Activated T-cell treated with anti-CD3 and anti-CD28 coated beads, Interleukin-2, amount 50 U/mL, for 48 hours (primary cell): ENCODE measurements around the gene LCP2.
A peak's percentile ranks its signal among the peaks of the same experiment; 100 is the strongest.
"Not testable (repeated sequence)": the region's sequence is repeated elsewhere in the genome, so short reads cannot be mapped to it uniquely, and the experiment has no call there.

ENCODE experiments used
- DNase-seq, 2 experiments: peaks; one replicate each; pipeline ENCODE4 v3.0.0-alpha.2; 2020

Gene LCP2

GRCh38 chr5:170247363-170247762 lies 50.2 kb downstream of the LCP2 start:
- DNase-seq = no peak

- DNase-seq = no peak
Measured at GRCh38 chr5:170246126-170246870, 51.3 kb downstream of the LCP2 start.

GRCh38 chr5:170245436-170245835 lies 52.1 kb downstream of the LCP2 start:
- DNase-seq = not testable (repeated sequence)

- no peak for DNase-seq
Measured at GRCh38 chr5:170238456-170239196, 59.0 kb downstream of the LCP2 start.

GRCh38 chr5:170235876-170236864 lies 61.4 kb downstream of the LCP2 start:
- DNase-seq = no peak

- DNase-seq = no peak
Measured at GRCh38 chr5:170233358-170233892, 64.2 kb downstream of the LCP2 start.

- no peak for DNase-seq
Measured at GRCh38 chr5:170232786-170233185, 64.8 kb downstream of the LCP2 start, which contains the start of gene C5orf58. Gene C5orf58 (plus strand): TSS chr5:170232985. CDS start chr5:170234977, 1,992 bp downstream.

GRCh38 chr5:170228762-170229435 lies 68.7 kb downstream of the LCP2 start:
- DNase-seq = no peak

GRCh38 chr5:170226661-170227060 lies 70.9 kb downstream of the LCP2 start:
- no peak for DNase-seq

GRCh38 chr5:170226129-170226615 lies 71.4 kb downstream of the LCP2 start:
- DNase-seq = no peak

GRCh38 chr5:170225326-170226128 lies 72.0 kb downstream of the LCP2 start:
- peak; percentile 84 for DNase-seq

GRCh38 chr5:170223906-170224305 lies 73.7 kb downstream of the LCP2 start:
- no peak for DNase-seq

- DNase-seq = no peak
Measured at GRCh38 chr5:170223360-170223759, 74.2 kb downstream of the LCP2 start.

- no peak for DNase-seq
Measured at GRCh38 chr5:170221327-170221741, 76.2 kb downstream of the LCP2 start.

GRCh38 chr5:170220191-170220590 lies 77.4 kb downstream of the LCP2 start:
- DNase-seq = no peak

GRCh38 chr5:170219615-170220014 lies 78.0 kb downstream of the LCP2 start:
- DNase-seq = no peak

- no peak for DNase-seq
Measured at GRCh38 chr5:170218726-170219125, 78.9 kb downstream of the LCP2 start.

- DNase-seq = no peak
Measured at GRCh38 chr5:170217831-170218230, 79.7 kb downstream of the LCP2 start.

- DNase-seq = no peak
Measured at GRCh38 chr5:170216257-170216864, 81.2 kb downstream of the LCP2 start.

- DNase-seq = no peak
Measured at GRCh38 chr5:170211575-170212334, 85.8 kb downstream of the LCP2 start.
